Prostate gland (tissue), 2 donors: ENCODE results near the gene LMO7. TPM values are rescaled to one million over a fixed set of nuclear protein-coding genes. Genes with fewer than 3 reads are reported as not detected.

ENCODE experiments used
- DNase-seq: peaks from one replicate; pipeline ENCODE4 v3.0.0-alpha.2; 2019; ENCODE audit warnings: low spot score
- H3K27ac ChIP-seq, 2 donors: fragments of 200-600 bp; sonication (generic); 2 replicates each; pipeline ENCODE4 v1.5.1; 2017 to 2019
- H3K27me3 ChIP-seq: fragments of 200-600 bp; sonication (generic); replicated peaks from 2 replicates; pipeline ENCODE4 v1.5.1; 2019; ENCODE audit not compliant: insufficient read depth
- H3K36me3 ChIP-seq, 2 donors: fragments of 200-600 bp; sonication (generic); 1 replicate in 1 of 2; 2 replicates in 1 of 2; pipeline versions ENCODE4 v1.5.1 to v1.8.1; 2017 to 2019
- H3K4me1 ChIP-seq: fragments of 200-600 bp; sonication (generic); replicated peaks from 2 replicates; pipeline ENCODE4 v1.5.1; 2019
- H3K4me3 ChIP-seq, 2 donors: fragments of 200-600 bp; sonication (generic); 2 replicates each; pipeline ENCODE4 v1.5.1; 2017 to 2019
- H3K9me3 ChIP-seq: fragments of 200-600 bp; sonication (generic); 2 replicates; pipeline ENCODE4 v1.5.1; 2017
- CTCF ChIP-seq, 4 experiments: fragments of 200-600 bp in 2 of 4; fragments of 450-650 bp in 2 of 4; sonication (generic) in 2 of 4; IDR thresholded peaks; 1 replicate in 3 of 4; 2 replicates in 1 of 4; pipeline ENCODE4 v1.5.1; 2016 to 2019; ENCODE audit warnings: antibody characterized with exemption in 4 of 4, mild to moderate bottlenecking in 2 of 4, moderate library complexity in 2 of 4
- POLR2A ChIP-seq: fragments of 450-650 bp; IDR thresholded peaks from one replicate; pipeline ENCODE4 v1.6.1; 2016; ENCODE audit warnings: antibody characterized with exemption, mild to moderate bottlenecking
- POLR2AphosphoS5 ChIP-seq: sonication (generic); formaldehyde crosslinking; IDR thresholded peaks from one replicate; pipeline ENCODE4 v1.6.1; 2017; ENCODE audit warnings: antibody characterized with exemption
- WGBS: methylation state at CpG from one replicate; pipeline ENCODE4 v1.1.5; 2018; 5-methylcytosine and 5-hydroxymethylcytosine counted together
- intact Hi-C: fragments of 100-400 bp; cut with DNase I; formaldehyde crosslinking; loops from one replicate; pipeline ENCODE4 v1.14.2; 2022
- total RNA-seq, 2 donors: library from RNA; depleted of rRNA; stranded (reverse); fragments of >200 nt; gene quantifications; one replicate each; pipeline ENCODE4 v1.1.0, GENCODE V29; 2016

The LMO7 gene
- total RNA-seq, 2 donors from 2014 or later: 87.8 to 99.9 TPM

DNA sequence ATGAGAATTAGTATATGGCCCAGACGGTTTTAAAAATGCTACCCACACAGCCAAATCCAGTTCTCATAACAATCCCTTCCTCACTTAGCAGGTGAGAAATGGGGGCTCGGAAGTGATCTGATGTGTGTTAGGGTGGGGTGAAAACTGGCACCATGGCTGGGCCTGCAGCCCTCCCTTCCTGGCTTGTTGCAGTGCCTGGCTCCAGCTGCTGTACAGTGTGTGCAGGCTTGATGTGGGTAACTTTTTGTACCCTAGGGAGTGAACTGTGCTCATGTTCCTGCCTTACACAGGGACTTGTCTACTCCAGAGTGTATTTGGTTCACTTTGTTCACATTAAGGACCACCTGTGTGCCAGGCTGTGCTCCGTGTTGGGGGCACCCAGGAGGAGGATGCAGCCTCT is 177.2 kb downstream of the LMO7 start:
- WGBS: 84% methylated on average over 3 of the region's 3 CpGs
- peaks cover 4% of the 10 kb centered on the region for H3K4me1 ChIP-seq
- DNase-seq: no peak
- no peaks in the 10 kb centered on the region for H3K36me3 ChIP-seq
- H3K4me3 ChIP-seq: no peak overlapping the region
- intact Hi-C loops: no loop called here
- no peaks in the 10 kb centered on the region for H3K9me3 ChIP-seq
- H3K27ac ChIP-seq: no peak overlapping the region
- H3K27me3 ChIP-seq: no peaks in the 10 kb centered on the region
- TF ChIP-seq POLR2A: no peak
- no peak for TF ChIP-seq CTCF (IDR thresholded peaks at IDR 0.05)
- TF ChIP-seq POLR2AphosphoS5: no peak

GRCh38 chr13:75818179-75818967 is 182.2 kb downstream of the LMO7 start:
- no peak for DNase-seq
- peak overlapping the region in 1 of 2 donors; percentile 6 for H3K27ac ChIP-seq
- H3K4me3 ChIP-seq: no peak overlapping the region
- H3K27me3 ChIP-seq: no peaks in the 10 kb centered on the region
- 56% methylated on average over 9 of the region's 9 CpGs for WGBS
- no peaks in the 10 kb centered on the region for H3K36me3 ChIP-seq
- intact Hi-C loops: no loop called here
- TF ChIP-seq CTCF (IDR thresholded peaks at IDR 0.05) (no peak), POLR2AphosphoS5 (no peak), POLR2A (no peak)
- no peaks in the 10 kb centered on the region for H3K4me1 ChIP-seq
- no peaks in the 10 kb centered on the region for H3K9me3 ChIP-seq

GRCh38 chr13:75818968-75819225 is 182.8 kb downstream of the LMO7 start:
- no peaks in the 10 kb centered on the region for H3K27me3 ChIP-seq
- 55% methylated on average over 5 of the region's 5 CpGs for WGBS

GRCh38 chr13:75825161-75825560 is 189.0 kb downstream of the LMO7 start:
- H3K27ac ChIP-seq: no peak overlapping the region
- WGBS: 86% methylated on average over 4 of the region's 4 CpGs
- no peaks in the 10 kb centered on the region for H3K4me1 ChIP-seq
- no peak overlapping the region for H3K4me3 ChIP-seq
- H3K9me3 ChIP-seq: no peaks in the 10 kb centered on the region
- H3K27me3 ChIP-seq: no peaks in the 10 kb centered on the region
- intact Hi-C loops: no loop called here
- H3K36me3 ChIP-seq: no peaks in the 10 kb centered on the region
- no peak for TF ChIP-seq POLR2AphosphoS5
- DNase-seq: no peak

More at GRCh38 chr13:75818968-75819225, 182.8 kb downstream of the LMO7 start:
- DNase-seq: no peak
- TF ChIP-seq CTCF (IDR thresholded peaks at IDR 0.05): no peak
- no peak for TF ChIP-seq POLR2AphosphoS5
- H3K9me3 ChIP-seq: no peaks in the 10 kb centered on the region
- no peaks in the 10 kb centered on the region for H3K36me3 ChIP-seq
- H3K27ac ChIP-seq: peak overlapping the region in 1 of 2 donors; percentile 6
- intact Hi-C loops: no loop called here
- no peak overlapping the region for H3K4me3 ChIP-seq
- H3K4me1 ChIP-seq: no peaks in the 10 kb centered on the region

DNA sequence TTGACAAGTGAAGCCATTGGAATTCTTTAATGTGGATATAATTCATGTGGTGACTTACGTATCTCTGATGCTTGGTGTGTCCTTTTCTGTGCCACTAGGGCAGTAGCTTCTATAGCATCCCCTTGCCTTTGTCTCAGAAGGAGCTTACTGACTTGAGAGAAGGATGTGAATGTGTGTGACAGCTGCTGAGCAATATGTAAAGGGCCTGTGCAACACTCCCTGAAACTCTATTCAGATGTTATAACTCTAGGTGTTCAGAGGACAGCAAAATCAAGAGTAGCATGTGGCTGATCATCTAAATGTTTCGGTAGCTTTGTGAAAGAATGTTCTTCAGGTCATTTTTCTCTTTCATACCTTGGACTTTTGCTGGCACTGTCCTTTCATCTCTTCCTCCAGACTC is 189.5 kb downstream of the LMO7 start:
- Histone ChIP-seq H3K4me3 (no peak overlapping the region), H3K27me3 (no peaks in the 10 kb centered on the region), H3K27ac (no peak overlapping the region), H3K4me1 (no peaks in the 10 kb centered on the region), H3K36me3 (no peaks in the 10 kb centered on the region), H3K9me3 (no peaks in the 10 kb centered on the region)
- no peak for DNase-seq
- WGBS: 100% methylated on average over 2 of the region's 2 CpGs
- TF ChIP-seq CTCF (IDR thresholded peaks at IDR 0.05): no peak
- no peak for TF ChIP-seq POLR2A
- TF ChIP-seq POLR2AphosphoS5: no peak
- intact Hi-C loops: no loop called here
